ENCODE data around the gene ACOT11. TPM values are rescaled to one million over a fixed set of nuclear protein-coding genes. Genes with fewer than 3 reads are reported as not detected.

The ACOT11 gene
- total and polyA plus RNA-seq, 2 of the 13 experiments (the other 11 are each of a cell fraction or from before 2014, with no cell fraction given) = 2.6 to 3.3 TPM

DNA sequence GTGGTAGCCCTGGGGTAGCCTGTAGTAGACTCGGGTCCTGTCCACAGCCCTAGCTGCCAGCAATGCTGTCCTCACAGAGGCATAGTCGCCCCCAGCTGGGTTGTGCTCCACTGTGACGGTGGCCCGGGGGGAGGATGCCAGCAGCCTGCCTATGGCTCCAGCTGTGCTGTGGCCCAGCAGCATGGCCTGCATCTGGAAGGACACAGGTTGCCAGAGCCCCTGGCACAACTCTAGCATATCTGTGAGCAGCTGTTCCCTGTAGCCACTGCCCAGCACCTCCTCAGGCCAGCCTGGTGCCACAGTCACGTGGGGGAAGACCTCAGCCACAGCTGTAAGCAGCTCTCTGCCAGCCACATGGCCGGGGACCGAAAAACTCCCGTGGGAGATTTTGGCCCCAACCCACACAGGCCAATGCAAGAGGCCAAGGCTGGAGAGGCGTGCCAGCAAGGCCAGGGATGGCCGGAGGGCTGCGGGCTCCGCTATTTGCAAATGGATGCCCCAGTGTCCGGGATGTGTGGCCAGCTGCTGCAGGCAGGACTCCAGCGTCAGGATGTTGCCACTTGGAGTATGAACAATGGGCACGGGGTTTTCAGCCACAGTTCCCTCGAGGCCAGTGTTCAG lies 61.4 kb downstream of the ACOT11 start (continued):
- TF ChIP-seq, protein P1, sequence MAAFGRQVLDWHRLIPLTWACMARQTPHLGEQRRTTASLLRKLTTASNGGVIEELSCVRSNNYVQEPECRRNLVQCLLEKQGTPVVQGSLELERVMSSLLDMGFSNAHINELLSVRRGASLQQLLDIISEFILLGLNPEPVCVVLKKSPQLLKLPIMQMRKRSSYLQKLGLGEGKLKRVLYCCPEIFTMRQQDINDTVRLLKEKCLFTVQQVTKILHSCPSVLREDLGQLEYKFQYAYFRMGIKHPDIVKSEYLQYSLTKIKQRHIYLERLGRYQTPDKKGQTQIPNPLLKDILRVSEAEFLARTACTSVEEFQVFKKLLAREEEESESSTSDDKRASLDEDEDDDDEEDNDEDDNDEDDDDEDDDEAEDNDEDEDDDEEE (CRISPR knock-in tag; IDR thresholded peaks at IDR 0.05) = no peak
- TF ChIP-seq, protein P2, sequence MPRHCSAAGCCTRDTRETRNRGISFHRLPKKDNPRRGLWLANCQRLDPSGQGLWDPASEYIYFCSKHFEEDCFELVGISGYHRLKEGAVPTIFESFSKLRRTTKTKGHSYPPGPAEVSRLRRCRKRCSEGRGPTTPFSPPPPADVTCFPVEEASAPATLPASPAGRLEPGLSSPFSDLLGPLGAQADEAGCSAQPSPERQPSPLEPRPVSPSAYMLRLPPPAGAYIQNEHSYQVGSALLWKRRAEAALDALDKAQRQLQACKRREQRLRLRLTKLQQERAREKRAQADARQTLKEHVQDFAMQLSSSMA (CRISPR knock-in tag; IDR thresholded peaks at IDR 0.05) = no peak
- TF ChIP-seq ZNF496 (CRISPR knock-in tag; IDR thresholded peaks at IDR 0.05; ENCODE audit: insufficient replicate concordance) = no peak
- TF ChIP-seq MAFK (conservative IDR thresholded peaks at IDR 0.05 in 1 of 2, IDR thresholded peaks at IDR 0.05 in 1 of 2; ENCODE audit: low read length in 2 of 2) = no peak
- TF ChIP-seq, protein P3, sequence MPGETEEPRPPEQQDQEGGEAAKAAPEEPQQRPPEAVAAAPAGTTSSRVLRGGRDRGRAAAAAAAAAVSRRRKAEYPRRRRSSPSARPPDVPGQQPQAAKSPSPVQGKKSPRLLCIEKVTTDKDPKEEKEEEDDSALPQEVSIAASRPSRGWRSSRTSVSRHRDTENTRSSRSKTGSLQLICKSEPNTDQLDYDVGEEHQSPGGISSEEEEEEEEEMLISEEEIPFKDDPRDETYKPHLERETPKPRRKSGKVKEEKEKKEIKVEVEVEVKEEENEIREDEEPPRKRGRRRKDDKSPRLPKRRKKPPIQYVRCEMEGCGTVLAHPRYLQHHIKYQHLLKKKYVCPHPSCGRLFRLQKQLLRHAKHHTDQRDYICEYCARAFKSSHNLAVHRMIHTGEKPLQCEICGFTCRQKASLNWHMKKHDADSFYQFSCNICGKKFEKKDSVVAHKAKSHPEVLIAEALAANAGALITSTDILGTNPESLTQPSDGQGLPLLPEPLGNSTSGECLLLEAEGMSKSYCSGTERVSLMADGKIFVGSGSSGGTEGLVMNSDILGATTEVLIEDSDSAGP (CRISPR knock-in tag; IDR thresholded peaks at IDR 0.05; ENCODE audit: borderline replicate concordance) = no peak
- TF ChIP-seq RBM39 (IDR thresholded peaks at IDR 0.05; ENCODE audit: low read depth, low read length, poor library complexity, severe bottlenecking) = no peak
- TF ChIP-seq, protein P4, sequence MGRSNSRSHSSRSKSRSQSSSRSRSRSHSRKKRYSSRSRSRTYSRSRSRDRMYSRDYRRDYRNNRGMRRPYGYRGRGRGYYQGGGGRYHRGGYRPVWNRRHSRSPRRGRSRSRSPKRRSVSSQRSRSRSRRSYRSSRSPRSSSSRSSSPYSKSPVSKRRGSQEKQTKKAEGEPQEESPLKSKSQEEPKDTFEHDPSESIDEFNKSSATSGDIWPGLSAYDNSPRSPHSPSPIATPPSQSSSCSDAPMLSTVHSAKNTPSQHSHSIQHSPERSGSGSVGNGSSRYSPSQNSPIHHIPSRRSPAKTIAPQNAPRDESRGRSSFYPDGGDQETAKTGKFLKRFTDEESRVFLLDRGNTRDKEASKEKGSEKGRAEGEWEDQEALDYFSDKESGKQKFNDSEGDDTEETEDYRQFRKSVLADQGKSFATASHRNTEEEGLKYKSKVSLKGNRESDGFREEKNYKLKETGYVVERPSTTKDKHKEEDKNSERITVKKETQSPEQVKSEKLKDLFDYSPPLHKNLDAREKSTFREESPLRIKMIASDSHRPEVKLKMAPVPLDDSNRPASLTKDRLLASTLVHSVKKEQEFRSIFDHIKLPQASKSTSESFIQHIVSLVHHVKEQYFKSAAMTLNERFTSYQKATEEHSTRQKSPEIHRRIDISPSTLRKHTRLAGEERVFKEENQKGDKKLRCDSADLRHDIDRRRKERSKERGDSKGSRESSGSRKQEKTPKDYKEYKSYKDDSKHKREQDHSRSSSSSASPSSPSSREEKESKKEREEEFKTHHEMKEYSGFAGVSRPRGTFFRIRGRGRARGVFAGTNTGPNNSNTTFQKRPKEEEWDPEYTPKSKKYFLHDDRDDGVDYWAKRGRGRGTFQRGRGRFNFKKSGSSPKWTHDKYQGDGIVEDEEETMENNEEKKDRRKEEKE (IDR thresholded peaks at IDR 0.05) = no peak
- TF ChIP-seq ZNF350 (CRISPR knock-in tag; IDR thresholded peaks at IDR 0.05; ENCODE audit: borderline replicate concordance, low read depth) = no peak
- TF ChIP-seq, protein P5, sequence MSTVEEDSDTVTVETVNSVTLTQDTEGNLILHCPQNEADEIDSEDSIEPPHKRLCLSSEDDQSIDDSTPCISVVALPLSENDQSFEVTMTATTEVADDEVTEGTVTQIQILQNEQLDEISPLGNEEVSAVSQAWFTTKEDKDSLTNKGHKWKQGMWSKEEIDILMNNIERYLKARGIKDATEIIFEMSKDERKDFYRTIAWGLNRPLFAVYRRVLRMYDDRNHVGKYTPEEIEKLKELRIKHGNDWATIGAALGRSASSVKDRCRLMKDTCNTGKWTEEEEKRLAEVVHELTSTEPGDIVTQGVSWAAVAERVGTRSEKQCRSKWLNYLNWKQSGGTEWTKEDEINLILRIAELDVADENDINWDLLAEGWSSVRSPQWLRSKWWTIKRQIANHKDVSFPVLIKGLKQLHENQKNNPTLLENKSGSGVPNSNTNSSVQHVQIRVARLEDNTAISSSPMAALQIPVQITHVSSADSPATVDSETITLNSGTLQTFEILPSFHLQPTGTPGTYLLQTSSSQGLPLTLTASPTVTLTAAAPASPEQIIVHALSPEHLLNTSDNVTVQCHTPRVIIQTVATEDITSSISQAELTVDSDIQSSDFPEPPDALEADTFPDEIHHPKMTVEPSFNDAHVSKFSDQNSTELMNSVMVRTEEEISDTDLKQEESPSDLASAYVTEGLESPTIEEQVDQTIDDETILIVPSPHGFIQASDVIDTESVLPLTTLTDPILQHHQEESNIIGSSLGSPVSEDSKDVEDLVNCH (CRISPR knock-in tag; IDR thresholded peaks at IDR 0.05) = no peak

Data from HepG2 (cell line).